ENCODE results near the gene SDHB.

The SDHB gene

GRCh38 chr1:16981269-16981849 is 72.5 kb downstream of the SDHB start:
- no peak for DNase-seq

- DNase-seq: no peak
Observed at GRCh38 chr1:16980473-16981268, 73.2 kb downstream of the SDHB start, which contains the start of gene MFAP2. Gene MFAP2 (minus strand): TSS chr1:16980620. CDS start chr1:16978273, 2,347 bp downstream.

- no peak for DNase-seq
Observed at GRCh38 chr1:16979475-16980327, 74.1 kb downstream of the SDHB start.

- DNase-seq: no peak
Observed at GRCh38 chr1:16978567-16979474, 75.0 kb downstream of the SDHB start.

GRCh38 chr1:16978139-16978538 is 75.7 kb downstream of the SDHB start:
- no peak for DNase-seq

GRCh38 chr1:16977377-16977776 is 76.5 kb downstream of the SDHB start:
- DNase-seq: no peak

- DNase-seq: no peak
Observed at GRCh38 chr1:16976966-16977365, 76.9 kb downstream of the SDHB start.

- no peak for DNase-seq
Observed at GRCh38 chr1:16975838-16976237, 78.0 kb downstream of the SDHB start.

GRCh38 chr1:16975211-16975610 is 78.6 kb downstream of the SDHB start:
- no peak for DNase-seq

GRCh38 chr1:16973215-16973614 is 80.6 kb downstream of the SDHB start:
- no peak for DNase-seq

- no peak for DNase-seq
Observed at GRCh38 chr1:16972189-16972895, 81.5 kb downstream of the SDHB start.

GRCh38 chr1:16971341-16972188 is 82.3 kb downstream of the SDHB start:
- DNase-seq: no peak

GRCh38 chr1:16970132-16970910 is 83.5 kb downstream of the SDHB start:
- DNase-seq: no peak

- no peak for DNase-seq
Observed at GRCh38 chr1:16969651-16970050, 84.2 kb downstream of the SDHB start.

- no peak for DNase-seq
Observed at GRCh38 chr1:16969057-16969611, 84.7 kb downstream of the SDHB start.

Measured in NCI-H187 treated with DMSO at 0.1 percent for 48 hours (cell line).